GM18519 (cell line): ENCODE results near the gene PRR20G.
"Not testable (repeated sequence)": the region's sequence is repeated elsewhere in the genome, so short reads cannot be mapped to it uniquely, and the experiment has no call there.

Experiments
- ATAC-seq: cut with Tn5 transposase; IDR thresholded peaks from one replicate; pipeline ENCODE4 v1.9.1; 2021; ENCODE audit warnings: mild to moderate bottlenecking, moderate library complexity; ENCODE audit not compliant: unreplicated experiment, low FRiP score

PRR20G gene

DNA sequence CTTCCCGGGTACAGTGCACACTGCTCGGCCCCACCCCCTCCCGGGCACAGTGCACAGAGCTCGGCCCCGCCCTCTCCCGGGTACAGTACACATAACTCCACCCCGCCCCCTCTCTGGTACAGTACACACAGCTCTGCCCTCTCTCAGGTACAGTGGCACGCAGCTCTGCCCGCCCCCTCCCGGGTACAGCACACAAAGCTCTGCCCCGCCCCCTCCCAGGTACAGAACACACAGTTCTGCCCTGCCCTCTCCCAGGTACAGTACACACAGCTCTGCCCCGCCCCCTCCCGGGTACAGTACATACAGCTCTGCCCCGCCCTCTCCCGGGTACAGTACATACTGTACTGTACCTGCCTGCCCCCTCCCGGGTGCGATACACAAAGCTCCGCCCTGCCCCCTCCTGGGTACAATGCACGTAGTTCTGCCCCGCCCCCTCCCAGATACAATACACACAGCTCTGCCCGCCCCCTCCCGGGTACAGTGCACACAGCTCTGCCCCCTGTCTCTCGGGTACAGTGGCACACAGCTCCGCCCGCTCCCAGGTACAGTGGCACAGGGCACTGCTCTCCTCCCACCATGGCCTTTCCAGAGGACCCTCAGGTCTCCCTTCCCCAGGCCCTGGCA, 16.4 kb upstream of the PRR20G start:
- ATAC-seq = no peak

GRCh38 chr3:127299276-127299675, 11.4 kb upstream of the PRR20G start:
- ATAC-seq = no peak

DNA sequence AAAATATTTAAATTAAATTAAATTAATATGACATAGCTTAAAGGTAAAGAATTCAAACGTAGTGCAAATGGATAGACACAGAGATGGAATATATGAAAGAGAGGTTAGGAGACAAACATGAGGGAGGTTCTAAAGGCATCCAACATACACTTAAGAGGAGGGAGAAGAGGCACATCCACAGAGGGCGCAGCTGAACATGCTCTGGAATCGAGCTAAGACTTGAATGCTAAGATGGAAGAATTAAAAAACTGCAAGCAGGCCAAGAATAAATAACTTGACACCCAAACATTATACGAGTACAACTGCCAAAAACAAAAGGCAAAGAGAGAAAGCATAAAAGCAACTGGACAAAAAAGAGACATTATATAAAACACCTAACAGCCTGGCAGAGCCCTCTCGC, 9.1 kb upstream of the PRR20G start:
- ATAC-seq = no peak

GRCh38 chr3:127296166-127296565, 8.3 kb upstream of the PRR20G start:
- ATAC-seq = no peak

DNA sequence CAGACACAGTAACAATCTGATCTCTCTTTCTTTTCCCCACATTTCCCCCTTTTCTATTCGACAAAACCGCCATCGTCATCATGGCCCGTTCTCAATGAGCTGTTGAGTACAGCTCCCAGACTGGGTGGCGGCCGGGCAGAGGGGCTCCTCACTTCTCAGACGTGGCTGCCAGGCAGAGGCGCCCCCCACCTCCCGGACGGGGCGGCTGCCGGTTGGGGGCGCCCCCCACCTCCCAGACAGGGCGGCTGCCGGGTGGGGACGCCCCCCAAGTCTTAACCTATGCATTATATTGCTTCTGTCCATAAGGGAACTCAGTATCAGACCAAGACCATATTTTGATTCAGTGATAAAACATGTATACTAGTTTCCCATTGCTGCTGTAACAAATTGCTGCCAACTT, 5.8 kb upstream of the PRR20G start:
- not testable (repeated sequence) for ATAC-seq

GRCh38 chr3:127291611-127292010, 3.8 kb upstream of the PRR20G start:
- ATAC-seq = no peak

DNA sequence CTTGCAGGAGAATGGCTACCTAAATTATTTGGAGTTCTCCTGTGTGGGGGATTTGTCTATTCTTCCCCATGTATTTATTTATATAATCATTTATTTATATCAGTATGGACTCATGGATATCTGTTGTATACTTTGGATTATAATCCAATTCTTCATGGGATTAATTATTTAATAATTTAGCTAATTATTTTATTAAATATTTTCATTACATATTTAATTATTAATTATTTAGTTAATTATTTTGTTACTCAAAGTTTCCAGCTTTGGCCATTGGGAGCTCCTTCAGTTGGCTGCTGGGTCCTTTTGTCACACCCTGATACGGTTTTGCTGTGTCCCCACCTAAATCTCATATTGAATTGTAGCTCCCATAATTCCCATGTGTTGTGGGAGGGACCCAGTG, 3.3 kb upstream of the PRR20G start:
- no peak for ATAC-seq

- ATAC-seq = no peak
Observed at GRCh38 chr3:127289706-127290575, 2.1 kb upstream of the PRR20G start.

DNA sequence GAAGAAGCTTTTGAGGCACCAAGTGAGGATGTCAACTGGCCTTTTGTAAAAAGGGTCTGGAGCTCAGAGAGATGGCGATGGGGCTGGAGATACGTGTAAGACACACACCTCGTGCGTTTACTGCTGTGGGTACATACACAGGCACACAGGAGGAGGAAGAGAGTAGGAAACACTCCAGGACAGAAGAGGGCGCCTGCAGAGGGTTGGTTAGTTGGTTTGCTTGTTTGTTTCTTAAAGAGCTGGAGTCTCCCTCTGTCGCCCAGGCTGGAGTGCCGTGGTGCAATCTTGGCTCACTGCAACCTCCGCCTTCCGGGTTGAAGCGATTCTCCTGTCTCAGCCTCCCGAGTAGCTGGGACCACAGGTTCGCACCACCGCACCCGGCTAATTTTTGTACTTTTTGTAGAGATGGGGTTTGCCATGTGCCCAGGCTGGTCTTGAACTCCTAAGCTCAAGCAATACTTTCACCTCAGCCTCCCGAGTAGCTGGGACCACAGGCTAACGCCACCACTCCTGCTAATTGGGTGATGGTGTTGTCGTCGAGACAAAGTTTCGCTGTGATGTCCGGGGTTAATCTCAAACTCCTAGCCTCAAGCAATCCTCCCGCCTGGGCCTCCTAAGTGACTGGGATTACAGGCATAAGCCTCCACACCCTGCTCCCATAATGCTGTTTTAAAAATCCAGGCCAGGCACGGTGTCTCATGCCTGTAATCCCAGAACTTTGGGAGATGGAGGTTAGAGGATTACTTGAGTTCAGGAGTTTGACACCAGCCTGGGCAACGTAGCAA, 1.3 kb upstream of the PRR20G start:
- no peak for ATAC-seq

DNA sequence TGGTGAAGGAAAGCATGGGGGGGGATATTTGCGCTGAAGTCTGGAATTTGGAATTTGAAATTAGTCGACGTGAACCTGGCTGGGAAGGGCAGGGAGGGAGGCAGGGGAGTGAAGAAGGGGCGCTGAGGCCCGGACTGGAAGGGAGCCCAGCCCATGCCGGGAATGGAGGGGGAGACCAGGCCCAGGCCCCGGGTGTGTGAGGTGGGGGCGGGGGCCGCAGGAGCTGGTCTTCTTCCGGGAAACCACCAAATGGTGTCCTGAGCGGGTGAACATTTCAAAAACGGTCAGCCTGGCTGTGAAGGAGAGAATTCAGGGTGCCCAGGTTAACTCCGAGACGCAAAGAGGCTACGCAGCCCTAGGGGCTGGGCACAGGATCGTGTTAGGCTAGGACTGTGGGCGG, 497 bp upstream of the PRR20G start:
- no peak for ATAC-seq

- ATAC-seq = no peak
Observed at GRCh38 chr3:127286571-127287140, 1.2 kb downstream of the PRR20G start.

DNA sequence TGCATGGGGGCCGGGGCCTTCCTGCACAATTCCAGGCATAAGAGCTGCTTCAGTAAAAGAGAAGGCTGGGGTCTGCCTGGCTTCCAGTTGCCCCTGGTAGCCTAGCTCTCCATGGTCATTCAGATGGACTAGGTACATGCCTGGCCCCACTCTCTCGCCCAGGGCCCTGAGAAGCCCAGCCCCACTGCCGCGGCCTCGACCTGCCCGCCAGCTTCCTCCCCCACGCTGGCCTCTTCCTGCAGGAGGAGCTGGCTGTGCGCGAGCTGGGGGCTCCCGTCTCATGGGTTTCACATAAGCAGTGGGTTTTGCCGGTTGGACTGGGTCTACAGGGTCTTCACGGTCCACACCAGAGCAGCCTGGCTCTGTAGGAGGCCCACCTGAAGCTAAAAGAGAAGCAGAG, 3.6 kb downstream of the PRR20G start:
- no peak for ATAC-seq

DNA sequence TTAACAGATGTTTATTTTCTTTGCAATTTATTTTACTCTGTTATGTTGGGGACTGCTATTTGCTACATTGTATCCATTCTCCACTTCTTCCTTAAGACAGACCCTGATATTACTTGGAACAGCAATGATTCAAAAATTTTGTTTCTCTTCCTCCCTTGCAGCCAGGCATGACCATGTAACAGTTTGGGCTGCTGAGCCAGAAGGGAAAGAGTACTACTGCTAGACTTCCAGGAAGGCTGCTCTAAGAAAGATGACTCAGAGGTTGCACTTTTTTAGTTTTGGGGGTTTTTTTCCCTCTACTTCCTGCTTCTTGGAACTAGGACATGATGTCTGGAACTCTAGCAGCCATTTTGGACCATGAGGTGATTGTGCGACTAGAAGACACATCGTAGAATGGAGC, 10.3 kb downstream of the PRR20G start:
- ATAC-seq = no peak

DNA sequence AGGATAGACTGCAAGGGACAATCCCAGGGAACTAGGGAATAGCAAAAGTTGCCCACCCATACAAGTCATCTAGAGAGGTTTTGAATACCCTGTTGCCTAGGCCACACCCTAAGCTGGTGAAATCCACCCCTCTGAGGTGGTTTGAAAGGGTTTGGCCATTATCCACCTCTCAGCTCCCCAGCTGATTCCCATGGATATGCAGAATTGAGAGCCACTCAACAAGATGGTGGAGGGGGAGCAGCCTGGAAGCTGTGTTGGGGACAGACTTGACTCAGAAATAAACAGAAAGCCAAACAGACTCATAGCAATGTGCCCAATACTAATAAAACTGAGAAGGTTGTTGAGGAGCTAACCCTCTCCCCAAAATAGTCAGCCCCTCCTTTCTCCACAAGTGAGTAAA, 10.9 kb downstream of the PRR20G start:
- no peak for ATAC-seq

- ATAC-seq = no peak
Observed at GRCh38 chr3:127276396-127276795, 11.4 kb downstream of the PRR20G start.

- no peak for ATAC-seq
Observed at GRCh38 chr3:127275287-127275781, 12.5 kb downstream of the PRR20G start.

GRCh38 chr3:127274200-127274760, 13.6 kb downstream of the PRR20G start:
- no peak for ATAC-seq

DNA sequence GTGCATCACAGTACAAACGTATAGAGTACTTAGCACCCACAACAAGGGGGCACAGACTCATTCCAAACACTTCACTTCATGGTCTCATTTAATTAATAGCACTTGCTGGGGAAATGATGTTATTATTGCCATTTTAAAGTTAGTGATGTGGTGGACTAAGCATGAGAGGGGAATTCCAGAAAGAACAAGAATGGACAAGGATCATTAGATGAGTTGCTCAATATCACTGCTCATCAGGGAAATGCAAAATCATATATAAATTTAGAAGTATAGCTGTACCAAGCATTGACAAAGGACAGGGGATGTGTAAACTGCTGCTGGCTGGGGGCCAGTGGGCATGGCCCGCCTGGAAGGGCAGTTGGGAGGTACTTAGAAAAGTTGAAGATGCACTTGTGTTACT, 14.6 kb downstream of the PRR20G start:
- no peak for ATAC-seq

GRCh38 chr3:127266186-127266585, 21.7 kb downstream of the PRR20G start:
- no peak for ATAC-seq

DNA sequence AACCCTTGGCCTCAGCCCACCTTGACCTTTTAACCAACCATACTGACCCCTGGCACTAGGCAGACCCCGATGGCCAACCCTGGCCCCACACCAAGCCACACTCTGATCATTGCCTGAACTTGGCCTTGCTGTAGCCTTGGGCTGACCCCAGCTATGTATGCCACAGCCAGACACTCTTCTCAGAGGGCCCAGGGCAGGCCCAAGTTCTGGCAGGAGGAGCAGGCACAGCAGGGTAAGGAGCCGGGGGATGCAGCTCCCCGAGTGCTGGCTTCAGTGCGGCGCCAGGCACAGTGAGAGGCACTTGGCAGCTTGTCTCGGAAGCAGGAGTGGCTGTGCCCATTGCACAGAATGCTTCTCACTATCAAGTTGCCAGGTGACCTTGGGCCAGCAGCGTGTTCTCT, 22.3 kb downstream of the PRR20G start:
- ATAC-seq = no peak
